OCI-LY3 (cell line): ENCODE results near the gene TAF8.

Experiments used
- CTCF ChIP-seq: fragments of 200-600, 300-600 bp; sonication (generic); IDR thresholded peaks from 2 replicates; pipeline ENCODE4 v1.5.1; 2014; ENCODE audit warnings: antibody characterized with exemption, low read length, low read depth
- EZH2phosphoT487 ChIP-seq: fragments of 200-600 bp; shearing (Covaris generic); IDR thresholded peaks from 2 replicates; pipeline ENCODE4 v1.6.1; 2018; ENCODE audit warnings: antibody characterized with exemption, mixed run types, low read depth

GRCh38 chr6:42118162-42119001, 68.1 kb downstream of the TAF8 start:
- TF ChIP-seq CTCF (no peak), EZH2phosphoT487 (no peak)
